A673 (cell line): ENCODE data around the gene ISY1. TPM values are rescaled to one million over a fixed set of nuclear protein-coding genes. Genes with fewer than 3 reads are reported as not detected.

Experiments used
- BruUV-seq: library from RNA; stranded (reverse); fragments of 400-500 nt; replicated peaks from 2 replicates; lab custom pipeline; 2021; lab: Mats Ljungman, UMichigan
- CTCF ChIA-PET: fragments of 300-600 bp; sonication (Branson Sonifier 250); formaldehyde crosslinking; loops from one replicate; lab custom pipeline; 2022; ENCODE audit warnings: antibody characterized with exemption; lab: Charles Lee
- POLR2A ChIA-PET: fragments of 300-600 bp; sonication (Branson Sonifier 250); formaldehyde crosslinking; loops from one replicate; lab custom pipeline; 2022; ENCODE audit warnings: antibody characterized with exemption; ENCODE audit not compliant: low non-redundant PET; lab: Charles Lee
- DNase-seq: peaks from one replicate; pipeline ENCODE4 v3.0.0-alpha.2; 2015; ENCODE audit warnings: low spot score
- H3K27ac ChIP-seq: fragments of 200-600 bp; sonication (generic); 2 replicates; pipeline ENCODE4 v1.5.1; 2016; ENCODE audit warnings: mixed run types, low read depth, mild to moderate bottlenecking, mixed read lengths, antibody characterized with exemption, low read length; ENCODE audit not compliant: poor library complexity, severe bottlenecking
- H3K27me3 ChIP-seq: fragments of 200-600 bp; sonication (generic); replicated peaks from 2 replicates; pipeline ENCODE4 v1.6.1; 2017; ENCODE audit warnings: mixed run types, low read depth, mild to moderate bottlenecking, mixed read lengths, antibody characterized with exemption, low read length; ENCODE audit not compliant: insufficient read depth, poor library complexity
- H3K36me3 ChIP-seq: fragments of 200-600 bp; sonication (generic); 2 replicates; pipeline ENCODE4 v1.6.1; 2016; ENCODE audit warnings: mixed run types, mild to moderate bottlenecking, mixed read lengths, antibody characterized with exemption, low read length; ENCODE audit not compliant: insufficient read depth, poor library complexity, severe bottlenecking
- H3K4me1 ChIP-seq: fragments of 200-600 bp; sonication (generic); 2 replicates; pipeline ENCODE4 v1.6.1; 2017; ENCODE audit warnings: mixed run types, mild to moderate bottlenecking, mixed read lengths, antibody characterized with exemption, low read length; ENCODE audit not compliant: insufficient read depth, poor library complexity, severe bottlenecking
- H3K4me3 ChIP-seq: fragments of 200-600 bp; sonication (generic); 2 replicates; pipeline ENCODE4 v1.5.1; 2016; ENCODE audit warnings: low read depth, mixed run types, mild to moderate bottlenecking, mixed read lengths, low read length; ENCODE audit not compliant: poor library complexity, severe bottlenecking
- H3K9me3 ChIP-seq: fragments of 200-600 bp; sonication (generic); 2 replicates; pipeline ENCODE4 v1.6.1; 2016; ENCODE audit warnings: mixed run types, low read depth, mild to moderate bottlenecking, mixed read lengths, antibody characterized with exemption, low read length; ENCODE audit not compliant: poor library complexity, severe bottlenecking
- CTCF ChIP-seq: fragments of 300-800, 200-600 bp; sonication (generic); conservative IDR thresholded peaks from 2 replicates; pipeline ENCODE4 v1.5.1; 2017; ENCODE audit warnings: low read depth, mild to moderate bottlenecking, antibody characterized with exemption, low read length, moderate library complexity, mixed read lengths
- EZH2 ChIP-seq: fragments of 200-600 bp; sonication (generic); IDR thresholded peaks from 2 replicates; pipeline ENCODE4 v1.6.1; 2017; ENCODE audit warnings: borderline replicate concordance, low read depth, mild to moderate bottlenecking, mixed read lengths, antibody characterized with exemption, low read length; ENCODE audit not compliant: poor library complexity, severe bottlenecking
- intact Hi-C: fragments of 100-400 bp; cut with micrococcal nuclease; formaldehyde crosslinking; loops from one replicate; pipeline ENCODE4 v1.10.0; 2022; ENCODE audit not compliant: unreplicated experiment
- total RNA-seq: library from RNA; stranded (reverse); gene quantifications from 2 replicates; pipeline ENCODE4 v1.2.3, GENCODE V29; 2021

The ISY1 gene
- total RNA-seq, 1 experiment from 2014 or later, result 46.2 TPM

- POLR2A ChIA-PET, result no interaction called here
- TF ChIP-seq CTCF, result no peak
- no peak for TF ChIP-seq EZH2
- H3K27me3 ChIP-seq, result no peaks in the 10 kb centered on the region
- H3K4me1 ChIP-seq, result peaks cover 27% of the 10 kb centered on the region
- DNase-seq, result no peak
- peaks cover 31% of the 10 kb centered on the region for H3K36me3 ChIP-seq
- H3K27ac ChIP-seq, result no peak overlapping the region
- H3K9me3 ChIP-seq, result no peaks in the 10 kb centered on the region
- CTCF ChIA-PET, result no interaction called here
- H3K4me3 ChIP-seq, result no peak overlapping the region
- TSS peak; percentile 2 for BruUV-seq
- intact Hi-C loops, result loop anchor here (5.0 kb wide), 1 partner anchor 67 kb away; the partner anchor contains the start of gene COPG1
These were observed 19.6 kb upstream of the ISY1 start for GRCh38 chr3:129180461-129180860.

GRCh38 chr3:129176051-129176450 lies 15.2 kb upstream of the ISY1 start:
- intact Hi-C loops, result no loop called here
- peaks cover 46% of the 10 kb centered on the region for H3K36me3 ChIP-seq
- BruUV-seq, result no TSS peak
- POLR2A ChIA-PET, result no interaction called here
- no peak for DNase-seq
- peaks cover 15% of the 10 kb centered on the region for H3K4me1 ChIP-seq
- CTCF ChIA-PET, result no interaction called here
- TF ChIP-seq CTCF (no peak), EZH2 (no peak)
- H3K4me3 ChIP-seq, result no peak overlapping the region
- H3K27ac ChIP-seq, result no peak overlapping the region
- no peaks in the 10 kb centered on the region for H3K27me3 ChIP-seq
- no peaks in the 10 kb centered on the region for H3K9me3 ChIP-seq

GRCh38 chr3:129173725-129174124 lies 12.9 kb upstream of the ISY1 start:
- ChIA-PET CTCF (no interaction called here), POLR2A (no interaction called here)
- intact Hi-C loops, result no loop called here
- H3K27me3 ChIP-seq, result no peaks in the 10 kb centered on the region
- no peak overlapping the region for H3K4me3 ChIP-seq
- H3K36me3 ChIP-seq, result peaks cover 60% of the 10 kb centered on the region
- H3K9me3 ChIP-seq, result no peaks in the 10 kb centered on the region
- TF ChIP-seq EZH2, result no peak
- no peak for TF ChIP-seq CTCF
- no TSS peak for BruUV-seq
- no peak overlapping the region for H3K27ac ChIP-seq
- no peaks in the 10 kb centered on the region for H3K4me1 ChIP-seq
- no peak for DNase-seq
